Measurements from ENCODE around the gene WNT5A.

Gene WNT5A

GRCh38 chr3:55482496-55483195 lies 4.5 kb downstream of the WNT5A start:
- DNase-seq (ENCODE audit: low spot score): no peak

GRCh38 chr3:55481744-55482495 lies 5.2 kb downstream of the WNT5A start:
- no peak for DNase-seq (ENCODE audit: low spot score)
- H3K27ac ChIP-seq: no peak overlapping the region

More at GRCh38 chr3:55482496-55483195, 4.5 kb downstream of the WNT5A start:
- no peak overlapping the region for H3K27ac ChIP-seq
- peak overlapping the region; percentile 64 for H3K4me3 ChIP-seq
- TF ChIP-seq CTCF (IDR thresholded peaks at IDR 0.05): no peak

GRCh38 chr3:55480911-55481743 lies 6.0 kb downstream of the WNT5A start:
- H3K27ac ChIP-seq: no peak overlapping the region
- DNase-seq (ENCODE audit: low spot score): no peak
- TF ChIP-seq CTCF (IDR thresholded peaks at IDR 0.05): no peak
- H3K4me3 ChIP-seq: peak overlapping the region; percentile 64

More at GRCh38 chr3:55481744-55482495, 5.2 kb downstream of the WNT5A start:
- H3K4me3 ChIP-seq: peak overlapping the region; percentile 64
- no peak for TF ChIP-seq CTCF (IDR thresholded peaks at IDR 0.05)

GRCh38 chr3:55477306-55478303 lies 9.5 kb downstream of the WNT5A start:
- no peak overlapping the region for H3K27ac ChIP-seq
- DNase-seq (ENCODE audit: low spot score): no peak
- no peak overlapping the region for H3K4me3 ChIP-seq
- no peak for TF ChIP-seq CTCF (IDR thresholded peaks at IDR 0.05)

GRCh38 chr3:55476515-55476914 lies 10.6 kb downstream of the WNT5A start:
- Histone ChIP-seq H3K4me3 (no peak overlapping the region), H3K27ac (no peak overlapping the region)
- DNase-seq (ENCODE audit: low spot score): no peak
- no peak for TF ChIP-seq CTCF (IDR thresholded peaks at IDR 0.05)

GRCh38 chr3:55474213-55474632 lies 12.9 kb downstream of the WNT5A start:
- TF ChIP-seq CTCF (IDR thresholded peaks at IDR 0.05): no peak
- DNase-seq (ENCODE audit: low spot score): no peak

More at GRCh38 chr3:55474213-55474632, 12.9 kb downstream of the WNT5A start:
- Histone ChIP-seq H3K4me3 (no peak overlapping the region), H3K27ac (no peak overlapping the region)

All from coronary artery (tissue), 2 donors.